ENCODE results near the gene ACOXL.

- no peak for TF ChIP-seq CTCF (conservative IDR thresholded peaks at IDR 0.05 in 1 of 2, IDR thresholded peaks at IDR 0.05 in 1 of 2; ENCODE audit: extremely low read depth in 1 of 2, insufficient read depth in 1 of 2, low read depth in 1 of 2, low read length in 2 of 2)
- no peak for TF ChIP-seq EZH2 (IDR thresholded peaks at IDR 0.05; ENCODE audit: borderline replicate concordance, low read length)
Observed at GRCh38 chr2:110766291-110766690, 33.9 kb downstream of the ACOXL start.

Data from mammary epithelial cell (primary cell).